NT2/D1 (cell line): ENCODE measurements around the gene RERE.

Source experiments
- DNase-seq: peaks from one replicate; pipeline ENCODE4 v3.0.0-alpha.2; 2011; ENCODE audit warnings: low read depth, low spot score
- H3K27me3 ChIP-seq: 2 replicates; pipeline ENCODE4 v1.6.0; 2011; ENCODE audit warnings: mild to moderate bottlenecking; ENCODE audit not compliant: insufficient read length, insufficient read depth
- H3K36me3 ChIP-seq: 2 replicates; pipeline ENCODE4 v1.6.1; 2011; ENCODE audit warnings: mild to moderate bottlenecking, low read length, mixed read lengths; ENCODE audit not compliant: insufficient read depth, insufficient read length
- H3K4me1 ChIP-seq: 2 replicates; pipeline ENCODE4 v1.5.1; 2011; ENCODE audit not compliant: insufficient read depth, insufficient read length
- H3K4me3 ChIP-seq: 2 replicates; pipeline ENCODE4 v1.5.1; 2011; ENCODE audit warnings: low read depth; ENCODE audit not compliant: insufficient read length
- H3K9ac ChIP-seq: 2 replicates; pipeline ENCODE4 v1.6.0; 2011; ENCODE audit warnings: low read depth; ENCODE audit not compliant: insufficient read length
- H3K9me3 ChIP-seq: 2 replicates; pipeline ENCODE4 v1.5.1; 2011; ENCODE audit warnings: mild to moderate bottlenecking, low read length; ENCODE audit not compliant: insufficient read depth
- SUZ12 ChIP-seq: IDR thresholded peaks from 2 replicates; pipeline ENCODE4 v1.6.1; 2011; ENCODE audit not compliant: insufficient read length, insufficient read depth; ENCODE audit errors: extremely low read depth
- YY1 ChIP-seq: IDR thresholded peaks from 2 replicates; pipeline ENCODE4 v1.6.1; 2011; ENCODE audit not compliant: insufficient read length, insufficient read depth
- ZNF274 ChIP-seq: IDR thresholded peaks from 2 replicates; pipeline ENCODE4 v1.6.1; 2011; ENCODE audit warnings: mild to moderate bottlenecking, low read depth, low read length

RERE gene

DNA sequence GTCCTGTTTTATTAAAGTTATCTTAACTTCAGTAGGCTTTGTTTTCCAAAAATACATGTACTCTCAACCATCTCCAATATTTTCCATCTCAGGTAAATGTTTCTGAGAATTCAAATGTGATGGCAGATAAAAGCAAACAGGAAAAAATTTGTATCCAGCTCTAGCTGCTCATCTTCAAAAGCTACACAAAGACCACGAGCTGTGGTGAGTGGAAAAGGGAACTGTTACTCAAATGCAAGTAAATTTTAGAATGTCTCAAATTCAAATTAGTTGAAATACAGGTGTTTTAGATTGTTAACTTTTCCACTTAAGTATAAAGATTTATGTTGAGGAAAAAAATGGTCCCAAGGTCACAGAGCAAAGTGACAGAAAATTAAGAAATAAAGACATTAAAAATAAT lies 283.5 kb downstream of the RERE start:
- Histone ChIP-seq H3K27me3 (no peaks in the 10 kb centered on the region), H3K4me3 (no peak overlapping the region), H3K36me3 (peaks cover 3% of the 10 kb centered on the region), H3K9ac (no peak overlapping the region), H3K4me1 (no peaks in the 10 kb centered on the region), H3K9me3 (no peaks in the 10 kb centered on the region)
- no peak for DNase-seq
- TF ChIP-seq ZNF274 = no peak
- no peak for TF ChIP-seq YY1
- no peak for TF ChIP-seq SUZ12

DNA sequence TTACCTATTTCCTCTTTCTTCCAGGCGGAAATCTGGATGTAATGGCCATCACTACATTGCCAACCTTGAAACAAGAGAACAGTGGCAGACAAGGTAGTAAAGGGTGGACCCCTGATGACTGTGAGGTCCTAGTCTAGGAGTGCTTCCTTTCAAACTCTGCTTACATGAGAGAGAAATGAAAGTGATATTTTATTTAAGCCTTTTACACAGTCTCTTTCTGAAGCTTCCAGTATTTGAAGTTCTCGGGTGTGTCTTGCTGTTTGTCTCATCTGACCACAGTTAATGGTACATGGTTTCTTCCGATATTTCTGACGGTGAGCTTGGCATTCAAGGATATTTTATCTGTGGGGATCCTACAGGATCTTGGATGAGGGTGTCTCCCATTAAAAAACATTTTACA lies 284.3 kb downstream of the RERE start:
- peaks cover 3% of the 10 kb centered on the region for H3K36me3 ChIP-seq
- DNase-seq = no peak
- TF ChIP-seq YY1 = no peak
- H3K4me3 ChIP-seq = no peak overlapping the region
- no peaks in the 10 kb centered on the region for H3K4me1 ChIP-seq
- H3K27me3 ChIP-seq = no peaks in the 10 kb centered on the region
- no peak overlapping the region for H3K9ac ChIP-seq
- H3K9me3 ChIP-seq = no peaks in the 10 kb centered on the region

DNA sequence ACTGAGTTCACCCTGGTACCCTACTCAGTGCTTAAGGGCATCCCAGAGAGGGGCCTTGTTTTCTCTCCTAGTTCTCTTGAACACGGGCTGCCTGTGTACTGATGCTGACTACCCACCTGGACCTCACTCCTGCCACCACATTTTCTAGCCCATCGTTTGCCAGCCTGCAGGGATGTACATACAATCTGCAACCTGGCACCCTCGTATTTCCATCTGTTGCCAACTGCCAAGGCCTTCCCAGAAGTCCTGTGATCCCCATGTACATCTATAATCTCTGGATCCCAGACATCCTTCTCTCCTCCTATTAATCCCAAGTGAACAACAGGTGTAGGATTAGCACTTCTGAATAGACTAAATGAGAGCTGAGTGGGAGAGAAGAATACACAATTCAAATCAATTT lies 287.5 kb downstream of the RERE start:
- H3K4me3 ChIP-seq = no peak overlapping the region
- no peak overlapping the region for H3K9ac ChIP-seq
- no peaks in the 10 kb centered on the region for H3K27me3 ChIP-seq
- H3K4me1 ChIP-seq = no peaks in the 10 kb centered on the region
- no peak for DNase-seq
- H3K9me3 ChIP-seq = no peaks in the 10 kb centered on the region
- TF ChIP-seq ZNF274 = no peak
- no peak for TF ChIP-seq YY1
- no peak for TF ChIP-seq SUZ12
- H3K36me3 ChIP-seq = peaks cover 3% of the 10 kb centered on the region

- DNase-seq = no peak
- no peak overlapping the region for H3K9ac ChIP-seq
- H3K36me3 ChIP-seq = peaks cover 3% of the 10 kb centered on the region
- H3K4me3 ChIP-seq = no peak overlapping the region
- no peaks in the 10 kb centered on the region for H3K4me1 ChIP-seq
- TF ChIP-seq SUZ12 (no peak), YY1 (no peak), ZNF274 (no peak)
- H3K27me3 ChIP-seq = no peaks in the 10 kb centered on the region
- no peaks in the 10 kb centered on the region for H3K9me3 ChIP-seq
These were observed 289.5 kb downstream of the RERE start for GRCh38 chr1:8527941-8528340.

DNA sequence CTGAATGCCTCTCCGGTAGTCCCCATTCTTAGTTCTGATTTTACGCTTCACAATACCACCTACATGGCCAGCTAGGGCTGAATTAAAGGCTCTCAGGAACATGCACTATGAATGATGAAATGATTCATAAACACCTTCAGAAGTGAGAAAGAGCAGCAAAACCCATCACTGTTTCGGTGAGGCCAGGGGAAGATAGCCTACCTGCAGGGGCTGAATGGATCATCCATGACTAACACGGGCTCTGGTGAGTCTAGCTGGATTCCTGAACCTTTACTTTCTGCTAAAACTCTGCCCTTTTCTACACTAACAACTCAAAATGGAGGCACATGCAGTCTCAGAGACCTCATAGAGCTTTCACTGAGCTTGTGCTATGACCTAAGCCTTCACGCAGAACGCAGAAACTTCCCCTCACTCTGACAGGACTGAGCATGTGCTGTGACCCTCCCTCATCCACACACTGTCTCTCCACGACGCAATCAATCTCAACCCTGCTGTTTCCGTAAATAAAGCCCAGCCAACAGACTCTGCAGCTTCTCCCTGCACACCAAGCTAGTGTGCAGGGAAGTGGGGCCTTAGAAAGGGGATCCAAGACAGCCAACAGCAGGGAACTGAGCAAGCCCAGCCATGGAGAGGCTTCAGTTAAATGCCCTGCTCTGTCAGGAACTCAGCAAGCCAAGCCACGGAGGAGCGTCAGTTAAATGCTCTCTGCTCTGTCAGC lies 291.7 kb downstream of the RERE start:
- Histone ChIP-seq H3K4me1 (no peaks in the 10 kb centered on the region), H3K36me3 (peaks cover 3% of the 10 kb centered on the region), H3K27me3 (no peaks in the 10 kb centered on the region), H3K9ac (peak overlapping the region; percentile 63), H3K9me3 (no peaks in the 10 kb centered on the region), H3K4me3 (peak overlapping the region; percentile 49)
- peak; percentile 38 for DNase-seq
- TF ChIP-seq SUZ12 = no peak
- TF ChIP-seq ZNF274 = no peak
- TF ChIP-seq YY1 = no peak

DNA sequence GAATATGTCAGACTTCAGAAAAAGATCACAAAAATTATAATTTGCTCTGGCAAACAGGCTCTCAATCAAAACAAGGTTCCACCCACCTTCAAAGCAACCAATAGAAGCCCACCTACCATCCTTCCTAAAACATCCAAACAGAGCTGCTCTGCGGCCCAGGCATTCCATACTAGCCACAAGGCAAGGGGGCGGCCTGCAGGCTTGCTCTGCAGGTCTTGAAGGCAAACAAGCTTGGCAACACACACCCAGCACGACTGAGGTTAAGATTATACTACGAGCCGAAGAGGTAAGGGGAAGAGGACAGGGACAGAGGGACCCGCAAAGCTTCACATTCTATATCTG lies 292.3 kb downstream of the RERE start:
- Histone ChIP-seq H3K27me3 (no peaks in the 10 kb centered on the region), H3K4me3 (peak overlapping the region; percentile 49), H3K4me1 (no peaks in the 10 kb centered on the region), H3K36me3 (peaks cover 3% of the 10 kb centered on the region), H3K9me3 (no peaks in the 10 kb centered on the region), H3K9ac (peak overlapping the region; percentile 63)
- DNase-seq = no peak
- TF ChIP-seq SUZ12 (no peak), ZNF274 (no peak), YY1 (no peak)

- no peaks in the 10 kb centered on the region for H3K9me3 ChIP-seq
These were observed 292.7 kb downstream of the RERE start for GRCh38 chr1:8524627-8525157.

More at GRCh38 chr1:8524627-8525157, 292.7 kb downstream of the RERE start:
- H3K36me3 ChIP-seq = no peaks in the 10 kb centered on the region
- DNase-seq = no peak
- H3K4me1 ChIP-seq = no peaks in the 10 kb centered on the region
- H3K27me3 ChIP-seq = no peaks in the 10 kb centered on the region
- H3K4me3 ChIP-seq = no peak overlapping the region
- TF ChIP-seq SUZ12 (no peak), ZNF274 (no peak), YY1 (no peak)
- H3K9ac ChIP-seq = no peak overlapping the region
